GM12892 (cell line): ENCODE measurements around the gene GNA15.

Experiments
- DNase-seq: peaks from one replicate; pipeline ENCODE4 v3.0.0; 2011; ENCODE audit not compliant: insufficient read length
- FAIRE-seq: peaks from 2 replicates; lab custom pipeline; 2011; peaks lifted over from hg19 to GRCh38; lab: Jason Lieb, UNC
- POLR2A ChIP-seq: IDR thresholded peaks from 2 replicates; pipeline ENCODE4 v1.6.1; 2011; ENCODE audit warnings: low read depth, low read length, control low read depth
- POLR2AphosphoS5 ChIP-seq: IDR thresholded peaks from 2 replicates; pipeline ENCODE4 v1.6.1; 2011; ENCODE audit warnings: low read depth, low read length, control low read depth
- TAF1 ChIP-seq: IDR thresholded peaks from 2 replicates; pipeline ENCODE4 v1.6.1; 2011; ENCODE audit warnings: low read depth, mild to moderate bottlenecking, control low read depth, low read length, borderline replicate concordance

The GNA15 gene

GRCh38 chr19:3129112-3129511 lies 6.7 kb upstream of the GNA15 start:
- DNase-seq: no peak

DNA sequence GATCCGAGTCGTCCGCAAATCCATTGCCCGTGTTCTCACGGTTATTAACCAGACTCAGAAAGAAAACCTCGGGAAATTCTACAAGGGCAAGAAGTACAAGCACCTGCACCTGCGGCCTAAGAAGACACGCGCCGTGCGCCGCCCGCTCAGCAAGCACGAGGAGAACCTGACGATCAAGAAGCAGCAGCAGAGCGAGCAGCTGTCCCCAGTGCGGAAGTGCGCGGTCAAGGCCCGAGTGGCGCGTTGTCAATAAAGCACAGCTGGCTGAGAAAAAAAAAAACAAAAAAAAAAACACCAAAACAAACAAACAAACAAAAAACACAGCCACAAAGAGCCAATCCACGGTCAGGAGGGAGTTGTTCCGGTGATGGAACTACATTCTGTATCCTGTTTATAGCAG lies 4.7 kb upstream of the GNA15 start:
- TF ChIP-seq POLR2AphosphoS5 (no peak), POLR2A (no peak), TAF1 (no peak)
- no peak for DNase-seq
- FAIRE-seq: no peak

More at GRCh38 chr19:3129112-3129511, 6.7 kb upstream of the GNA15 start:
- no peak for TF ChIP-seq POLR2AphosphoS5
- TF ChIP-seq POLR2A: no peak
- no peak for TF ChIP-seq TAF1
- FAIRE-seq: no peak

- DNase-seq: peak; percentile 71
- TF ChIP-seq TAF1: no peak
- TF ChIP-seq POLR2AphosphoS5: peak; percentile 58; the same call in 1 of the 2 replicates
- TF ChIP-seq POLR2A: peak; percentile 50; the same call in 1 of the 2 replicates
- FAIRE-seq: peak; percentile 98
Observed at GRCh38 chr19:3132971-3133792, 2.7 kb upstream of the GNA15 start.

- no peak for DNase-seq
- no peak for TF ChIP-seq TAF1
- no peak for TF ChIP-seq POLR2A
- TF ChIP-seq POLR2AphosphoS5: no peak
- no peak for FAIRE-seq
Observed at GRCh38 chr19:3133793-3134116, 2.1 kb upstream of the GNA15 start.

DNA sequence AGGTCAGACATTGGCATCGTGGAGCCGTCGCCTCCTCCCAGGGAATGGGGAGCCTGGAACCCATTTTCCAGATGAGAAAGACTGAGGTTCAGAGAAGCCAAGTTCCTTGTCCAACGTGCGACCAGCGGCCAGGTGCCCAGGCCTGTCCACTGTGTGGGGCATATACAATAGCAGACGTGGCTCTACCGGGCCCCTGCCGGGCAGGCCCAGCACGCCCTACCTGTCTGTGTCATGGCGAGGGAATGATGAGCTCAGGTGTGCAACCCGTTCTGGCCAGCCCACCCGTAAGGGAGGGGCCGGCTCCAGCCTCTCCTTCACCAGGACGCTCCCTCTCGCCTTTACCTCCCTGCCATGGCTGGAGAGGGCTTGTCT lies 837 bp downstream of the GNA15 start:
- TF ChIP-seq TAF1 (no peak), POLR2AphosphoS5 (no peak), POLR2A (no peak)
- no peak for DNase-seq
- FAIRE-seq: peak; percentile 74

- no peak for TF ChIP-seq POLR2A
- no peak for TF ChIP-seq POLR2AphosphoS5
- TF ChIP-seq TAF1: no peak
Observed at GRCh38 chr19:3137119-3137518, 1.3 kb downstream of the GNA15 start.

GRCh38 chr19:3138268-3138667 lies 2.4 kb downstream of the GNA15 start:
- no peak for TF ChIP-seq POLR2AphosphoS5
- no peak for TF ChIP-seq POLR2A
- TF ChIP-seq TAF1: no peak
- no peak for FAIRE-seq

More at GRCh38 chr19:3137119-3137518, 1.3 kb downstream of the GNA15 start:
- FAIRE-seq: peak; percentile 42
- DNase-seq: no peak

DNA sequence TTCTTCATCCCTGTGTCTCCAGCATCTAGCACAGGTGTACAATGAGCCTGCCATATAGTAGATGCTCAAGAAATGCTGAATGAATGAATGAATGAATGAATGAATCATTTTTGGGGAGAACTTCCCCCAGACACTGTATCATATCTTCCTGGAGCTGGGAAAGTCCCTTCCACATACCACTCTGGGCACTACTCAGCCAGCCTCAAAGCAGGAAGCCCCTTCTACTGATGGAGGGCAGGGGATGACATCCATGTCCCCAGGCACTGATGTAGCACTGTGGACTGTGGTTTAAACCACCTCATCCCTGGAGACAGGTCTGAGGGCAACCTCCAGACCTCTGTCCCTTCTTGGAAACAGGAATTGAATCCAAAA lies 4.8 kb downstream of the GNA15 start:
- FAIRE-seq (peak; percentile 67), DNase-seq (no peak)
- no peak for TF ChIP-seq POLR2A
- no peak for TF ChIP-seq TAF1
- no peak for TF ChIP-seq POLR2AphosphoS5

More at GRCh38 chr19:3138268-3138667, 2.4 kb downstream of the GNA15 start:
- DNase-seq: no peak

GRCh38 chr19:3142292-3142670 lies 6.4 kb downstream of the GNA15 start:
- no peak for DNase-seq
- no peak for TF ChIP-seq POLR2AphosphoS5
- no peak for TF ChIP-seq TAF1
- no peak for TF ChIP-seq POLR2A
- peak; percentile 72 for FAIRE-seq

- TF ChIP-seq TAF1 (no peak), POLR2A (no peak), POLR2AphosphoS5 (no peak)
- no peak for FAIRE-seq
- DNase-seq: no peak
Observed at GRCh38 chr19:3142781-3143337, 7.0 kb downstream of the GNA15 start.

DNA sequence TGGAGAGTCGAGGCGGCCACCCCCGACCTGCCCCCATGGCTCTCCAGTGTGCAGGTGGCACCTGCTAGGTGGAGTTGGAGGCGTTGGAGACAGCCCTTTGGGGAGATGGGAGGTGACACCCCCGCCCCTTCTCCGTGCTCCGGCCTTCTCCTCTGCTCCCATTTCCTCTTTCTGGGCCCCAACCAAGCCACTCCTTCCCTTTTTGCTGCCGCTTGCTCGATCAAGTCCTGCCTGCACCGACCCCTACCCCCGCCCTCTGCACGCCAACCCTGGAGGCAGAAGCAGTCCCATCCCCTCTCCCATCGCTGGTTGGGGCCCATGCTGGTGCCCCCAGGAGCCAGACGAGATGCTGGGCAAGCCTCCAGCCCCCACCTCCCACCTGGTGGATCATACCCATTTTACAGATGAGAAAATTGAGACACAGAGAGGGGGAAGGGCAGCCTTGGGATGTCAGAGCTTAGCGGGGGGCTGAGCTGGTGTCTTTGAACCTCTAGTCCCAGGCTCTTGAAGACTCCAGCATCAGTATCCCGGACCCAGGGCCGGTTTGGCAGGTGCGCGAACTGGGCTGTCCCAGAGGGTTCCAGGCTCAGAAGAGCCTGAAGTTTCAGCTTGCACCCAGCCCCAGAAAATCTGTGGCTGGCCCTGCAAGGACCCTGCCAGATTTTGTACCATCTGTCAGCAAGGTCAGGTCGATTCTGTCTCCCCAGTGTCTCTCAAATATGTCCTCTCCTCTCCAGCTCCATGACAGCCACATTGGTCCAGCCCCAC lies 10.3 kb downstream of the GNA15 start:
- TF ChIP-seq POLR2A: no peak
- FAIRE-seq (peak; percentile 17), DNase-seq (no peak)
